HepG2 (cell line): Measurements from ENCODE around the gene ICAM3. TPM values are rescaled to one million over a fixed set of nuclear protein-coding genes. Genes with fewer than 3 reads are reported as not detected.

Source experiments
- ATM ChIP-seq: fragments of 450-650 bp; IDR thresholded peaks from 2 replicates; pipeline ENCODE4 v1.7.1; 2017; ENCODE audit warnings: mild to moderate bottlenecking, borderline replicate concordance
- DR1 ChIP-seq: sonication (generic); formaldehyde crosslinking; IDR thresholded peaks from 2 replicates; pipeline ENCODE4 v1.8.0; 2021; ENCODE audit warnings: mild to moderate bottlenecking, missing genetic modification reagents, inconsistent platforms
- E2F5 ChIP-seq: sonication (generic); formaldehyde crosslinking; conservative IDR thresholded peaks from 2 replicates; pipeline ENCODE4 v1.4.0; 2020; ENCODE audit warnings: missing genetic modification reagents
- EED ChIP-seq: sonication (generic); formaldehyde crosslinking; IDR thresholded peaks from 2 replicates; pipeline ENCODE4 v1.5.0; 2020; ENCODE audit warnings: mild to moderate bottlenecking, missing genetic modification reagents
- GABPB1 ChIP-seq: IDR thresholded peaks from 2 replicates; pipeline ENCODE4 v1.6.1; 2016; ENCODE audit warnings: mild to moderate bottlenecking, missing genetic modification reagents, moderate library complexity, missing compliant biosample characterization
- MEF2D ChIP-seq: sonication (generic); formaldehyde crosslinking; IDR thresholded peaks from 2 replicates; pipeline ENCODE4 v1.5.1; 2020; ENCODE audit warnings: mild to moderate bottlenecking, missing genetic modification reagents
- MYPOP ChIP-seq: sonication (generic); formaldehyde crosslinking; IDR thresholded peaks from 2 replicates; pipeline ENCODE4 v1.8.1; 2023; ENCODE audit warnings: mild to moderate bottlenecking, moderate library complexity, missing genetic modification reagents
- PRPF4 ChIP-seq: fragments of 200-400 bp; formaldehyde crosslinking; IDR thresholded peaks from 2 replicates; pipeline ENCODE4 v1.6.1; 2016; ENCODE audit warnings: low read length, low read depth; ENCODE audit not compliant: poor library complexity, severe bottlenecking
- STAG1 ChIP-seq: sonication (generic); formaldehyde crosslinking; IDR thresholded peaks from 2 replicates; pipeline ENCODE4 v1.4.0; 2020; ENCODE audit warnings: missing genetic modification reagents
- ZBTB40 ChIP-seq, 2 experiments: fragments of 450-650 bp in 1 of 2; sonication (generic) in 1 of 2; formaldehyde crosslinking in 1 of 2; IDR thresholded peaks; 2 replicates each; pipeline versions ENCODE4 v1.6.1 to v1.8.0; 2016 to 2022; ENCODE audit warnings: antibody characterized with exemption in 1 of 2, mild to moderate bottlenecking in 1 of 2, missing genetic modification reagents in 1 of 2
- ZBTB46 ChIP-seq: sonication (generic); formaldehyde crosslinking; IDR thresholded peaks from 2 replicates; pipeline ENCODE4 v1.4.0; 2020; ENCODE audit warnings: mild to moderate bottlenecking, missing genetic modification reagents, borderline replicate concordance
- ZFP36 ChIP-seq: fragments of 150-350 bp; IDR thresholded peaks from 2 replicates; pipeline ENCODE4 v1.6.1; 2018; ENCODE audit warnings: borderline replicate concordance, low read length, low read depth; ENCODE audit not compliant: partially characterized antibody
- ZNF136 ChIP-seq: sonication (generic); formaldehyde crosslinking; IDR thresholded peaks from 2 replicates; pipeline ENCODE4 v1.8.1; 2022; ENCODE audit warnings: low read depth, mild to moderate bottlenecking, moderate library complexity, missing genetic modification reagents
- ZNF225 ChIP-seq: sonication (generic); formaldehyde crosslinking; IDR thresholded peaks from 2 replicates; pipeline ENCODE4 v1.4.0; 2020; ENCODE audit warnings: mild to moderate bottlenecking, missing genetic modification reagents
- ZNF619 ChIP-seq: sonication (generic); formaldehyde crosslinking; IDR thresholded peaks from 2 replicates; pipeline ENCODE4 v1.4.0; 2020; ENCODE audit warnings: mild to moderate bottlenecking, missing genetic modification reagents
- ZNF7 ChIP-seq: IDR thresholded peaks from 2 replicates; pipeline ENCODE4 v1.6.1; 2016; ENCODE audit warnings: missing biosample characterization, missing genetic modification reagents
- polyA plus RNA-seq, 8 experiments: library from polyadenylated mRNA; depleted of rRNA in 3 of 8; stranded (reverse) in 7 of 8; unstranded in 1 of 8; fragments of >200 nt; fragmentation: Illumina TruSeq in 4 of 8; extraction: Trizol in 4 of 8; gene quantifications; 2 replicates each; pipeline versions ENCODE4 v1.2.1 to v1.2.3, GENCODE V29; 2011 to 2016; ENCODE audit warnings: low read depth in 4 of 8, missing spikeins in 1 of 8, mixed read lengths in 1 of 8; ENCODE audit not compliant: insufficient read depth in 1 of 8
- total RNA-seq, 5 experiments: library from RNA; depleted of rRNA; stranded (reverse); fragments of >200 nt; fragmentation: Illumina TruSeq; extraction: Trizol; gene quantifications; 2 replicates each; pipeline ENCODE4 v1.2.3, GENCODE V29; 2016; ENCODE audit warnings: low read depth in 1 of 5

Gene ICAM3
- total and polyA plus RNA-seq, 2 of the 13 experiments (the other 11 are each of a cell fraction or from before 2014, with no cell fraction given) = 14.1 to 21.0 TPM

- TF ChIP-seq ZFP36 (no peak), ZBTB46 (CRISPR knock-in tag) (no peak), PRPF4 (no peak), DR1 (CRISPR knock-in tag) (peak; percentile 88), ZBTB40 (IDR thresholded peaks at IDR 0.05) (no peak), ZBTB40 (CRISPR knock-in tag; IDR thresholded peaks at IDR 0.05) (peak; percentile 34; the same call in 1 of the 2 replicates), EED (peak; percentile 62; the same call in 1 of the 2 replicates), GABPB1 (CRISPR knock-in tag) (peak; percentile 71; the same call in 1 of the 2 replicates), ZNF619 (CRISPR knock-in tag) (no peak), ZNF136 (CRISPR knock-in tag) (0 out of 2 replicates have a peak, but pooled peaks have one; percentile 8), ZNF225 (CRISPR knock-in tag) (peak; percentile 57; the same call in 1 of the 2 replicates), MYPOP (CRISPR knock-in tag) (no peak), STAG1 (CRISPR knock-in tag) (no peak), E2F5 (CRISPR knock-in tag) (no peak), ATM (no peak), MEF2D (CRISPR knock-in tag) (peak; percentile 47; the same call in 1 of the 2 replicates), ZNF7 (CRISPR knock-in tag) (no peak)
Measured at GRCh38 chr19:10334588-10335351, 4.7 kb downstream of the ICAM3 start (continued).
